ENCODE measurements around the gene FCGR3A. TPM values are rescaled to one million over a fixed set of nuclear protein-coding genes. Genes with fewer than 3 reads are reported as not detected.
"Not testable (repeated sequence)": the region's sequence is repeated elsewhere in the genome, so short reads cannot be mapped to it uniquely, and the experiment has no call there.

FCGR3A gene
- total RNA-seq, 4 donors from 2014 or later = 7.6 to 18.7 (median 10.2) TPM

DNA sequence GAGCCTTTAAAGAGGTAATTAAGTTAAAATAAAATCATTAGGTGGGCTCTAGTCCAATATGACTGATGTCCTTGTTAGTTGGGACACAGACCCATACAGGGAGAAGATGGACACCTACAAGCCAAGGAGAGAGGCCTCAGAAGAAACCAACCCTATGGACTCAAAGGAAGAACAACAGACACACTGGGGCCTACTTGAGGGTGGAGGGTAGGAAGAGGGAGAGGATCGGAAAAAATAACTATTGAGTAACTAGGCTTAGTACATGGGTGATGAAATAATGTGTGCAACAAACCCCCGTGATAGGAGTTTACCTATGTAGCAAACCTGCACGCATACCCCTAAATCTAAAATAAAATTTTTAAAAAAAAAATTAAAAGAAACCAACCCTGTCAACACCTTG, 4.7 kb upstream of the FCGR3A start:
- DNase-seq (ENCODE audit: extremely low spot score); H3K9me3 ChIP-seq; H3K4me3 ChIP-seq; H3K36me3 ChIP-seq; intact Hi-C loops (cut with DNase I); H3K4me1 ChIP-seq: not testable (repeated sequence)
- Histone ChIP-seq H3K27ac (replicated peaks in 1 of 4) (peak overlapping the region in 1 of 4 donors; percentile 22), H3K27me3 (peaks cover 0 to 12% (median 0%) of the 10 kb centered on the region in 4 donors)
- 93% methylated on average over 3 of the region's 3 CpGs for WGBS

- H3K4me3 ChIP-seq; H3K4me1 ChIP-seq; H3K36me3 ChIP-seq; DNase-seq (ENCODE audit: extremely low spot score); intact Hi-C loops (cut with DNase I); H3K9me3 ChIP-seq; H3K27ac ChIP-seq (replicated peaks in 1 of 4): not testable (repeated sequence)
- H3K27me3 ChIP-seq = peaks cover 0 to 14% (median 0%) of the 10 kb centered on the region in 4 donors
- WGBS = 83% methylated on average over 2 of the region's 2 CpGs
Measured at GRCh38 chr1:161553631-161554030, 4.0 kb upstream of the FCGR3A start.

- H3K9me3 ChIP-seq; H3K36me3 ChIP-seq; H3K4me1 ChIP-seq; H3K4me3 ChIP-seq; intact Hi-C loops (cut with DNase I); H3K27ac ChIP-seq (replicated peaks in 1 of 4); DNase-seq (ENCODE audit: extremely low spot score): not testable (repeated sequence)
- H3K27me3 ChIP-seq = peaks cover 0 to 14% (median 0%) of the 10 kb centered on the region in 4 donors
- 64% methylated on average over 4 of the region's 5 CpGs for WGBS
Measured at GRCh38 chr1:161550942-161551341, 1.3 kb upstream of the FCGR3A start.

DNA sequence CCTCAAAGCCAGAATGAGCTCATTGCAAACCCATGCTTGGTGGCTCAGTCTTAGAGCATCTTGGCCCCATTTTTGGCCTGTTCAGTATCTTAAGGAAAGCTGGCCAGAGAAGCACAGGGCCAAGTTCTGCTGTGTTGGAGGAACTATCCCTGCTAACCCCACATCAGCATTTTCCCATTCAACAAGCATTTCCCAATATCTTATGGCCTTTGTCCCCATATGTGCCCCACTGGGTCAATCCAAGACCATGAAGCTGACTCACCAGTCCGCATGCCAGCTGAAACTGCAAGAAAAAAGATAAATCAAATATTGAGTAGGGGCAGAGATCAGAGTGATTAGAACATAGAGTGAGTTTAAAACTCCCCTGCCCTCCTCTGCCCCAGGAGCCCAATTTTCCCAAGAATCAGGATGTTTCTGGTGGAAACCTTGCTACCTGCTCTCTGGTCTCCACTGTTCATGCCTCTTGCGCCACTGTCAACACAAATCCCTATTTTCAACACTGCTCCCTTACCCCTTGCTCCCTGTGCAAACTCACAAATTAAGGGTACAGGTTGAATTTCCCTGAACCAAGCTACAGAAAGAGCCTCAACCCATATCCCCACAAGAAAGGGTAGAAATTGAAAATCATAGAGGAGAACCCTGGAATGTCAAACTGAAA, 740 bp downstream of the FCGR3A start:
- DNase-seq (ENCODE audit: extremely low spot score); H3K4me1 ChIP-seq; H3K9me3 ChIP-seq; H3K36me3 ChIP-seq; H3K27ac ChIP-seq (replicated peaks in 1 of 4); intact Hi-C loops (cut with DNase I); H3K4me3 ChIP-seq: not testable (repeated sequence)
- 93% methylated on average over 1 of the region's 2 CpGs for WGBS
- H3K27me3 ChIP-seq = peaks cover 0 to 14% (median 0%) of the 10 kb centered on the region in 4 donors

DNA sequence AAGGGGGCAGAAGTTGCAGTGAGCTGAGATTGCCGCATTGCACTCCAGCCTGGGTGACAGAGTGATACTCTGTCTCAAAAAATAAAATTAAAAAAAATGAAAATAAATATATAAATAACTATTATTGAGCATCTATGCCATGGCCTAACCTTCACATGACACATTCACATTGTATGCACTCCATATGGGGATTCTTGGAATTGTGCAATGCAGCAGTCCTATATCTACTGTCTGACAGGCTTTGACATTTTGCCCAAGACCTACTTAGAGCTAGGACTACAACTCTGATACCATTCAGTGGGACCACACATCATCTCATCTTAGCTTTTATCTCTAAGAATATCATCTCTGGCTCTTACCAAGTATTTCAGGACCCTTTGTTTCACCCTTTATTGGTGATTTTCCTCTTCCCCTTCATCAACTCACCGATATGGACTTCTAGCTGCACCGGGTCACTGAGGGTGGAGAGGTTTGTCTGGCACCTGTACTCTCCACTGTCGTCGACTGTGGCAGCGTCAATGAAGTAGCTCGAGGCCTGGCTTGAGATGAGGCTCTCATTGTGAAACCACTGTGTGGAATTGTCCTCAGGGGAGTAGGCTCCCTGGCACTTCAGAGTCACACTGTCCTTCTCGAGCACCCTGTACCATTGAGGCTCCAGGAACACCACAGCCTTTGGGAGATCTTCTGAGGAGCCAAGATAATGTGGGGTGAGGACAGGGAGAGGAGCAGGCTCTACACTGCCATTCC, 1.4 kb downstream of the FCGR3A start:
- H3K36me3 ChIP-seq; H3K4me3 ChIP-seq; H3K27ac ChIP-seq (replicated peaks in 1 of 4); DNase-seq (ENCODE audit: extremely low spot score); intact Hi-C loops (cut with DNase I); H3K4me1 ChIP-seq; H3K9me3 ChIP-seq: not testable (repeated sequence)
- WGBS = 100% methylated on average over 4 of the region's 8 CpGs
- H3K27me3 ChIP-seq = peaks cover 0 to 14% (median 0%) of the 10 kb centered on the region in 4 donors

- H3K4me1 ChIP-seq; H3K9me3 ChIP-seq; H3K27ac ChIP-seq (replicated peaks in 1 of 4); H3K4me3 ChIP-seq; H3K36me3 ChIP-seq; intact Hi-C loops (cut with DNase I); DNase-seq (ENCODE audit: extremely low spot score): not testable (repeated sequence)
- H3K27me3 ChIP-seq = peaks cover 0 to 10% (median 0%) of the 10 kb centered on the region in 4 donors
- 79% methylated on average over 10 of the region's 11 CpGs for WGBS
Measured at GRCh38 chr1:161545005-161545731, 4.5 kb downstream of the FCGR3A start.

DNA sequence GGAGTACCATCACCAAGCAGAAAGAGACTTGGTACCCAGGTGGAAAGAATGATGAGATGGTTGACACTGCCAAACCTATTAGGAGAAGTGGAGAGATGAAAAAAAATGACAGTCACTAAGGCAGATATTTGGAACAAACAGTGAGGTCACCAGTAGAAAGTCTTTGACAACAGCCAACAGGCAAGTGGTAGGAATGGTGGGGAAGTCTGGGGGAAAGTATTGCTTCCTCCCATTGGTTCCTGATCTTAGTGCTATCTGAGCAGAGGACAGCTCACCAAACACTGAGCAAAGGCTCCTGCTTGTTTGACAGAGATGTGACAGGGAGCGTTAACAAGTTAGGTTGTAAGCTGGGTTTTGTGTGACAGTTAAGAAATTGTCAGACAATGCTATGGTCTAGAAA, 6.5 kb downstream of the FCGR3A start:
- H3K36me3 ChIP-seq; H3K27me3 ChIP-seq; H3K4me3 ChIP-seq; H3K27ac ChIP-seq (replicated peaks in 1 of 4); intact Hi-C loops (cut with DNase I); H3K9me3 ChIP-seq; DNase-seq (ENCODE audit: extremely low spot score): not testable (repeated sequence)
- WGBS = 90% methylated on average over 1 of the region's 1 CpG
- peaks cover 9 to 11% (median 11%) of the 10 kb centered on the region in 4 donors for H3K4me1 ChIP-seq

DNA sequence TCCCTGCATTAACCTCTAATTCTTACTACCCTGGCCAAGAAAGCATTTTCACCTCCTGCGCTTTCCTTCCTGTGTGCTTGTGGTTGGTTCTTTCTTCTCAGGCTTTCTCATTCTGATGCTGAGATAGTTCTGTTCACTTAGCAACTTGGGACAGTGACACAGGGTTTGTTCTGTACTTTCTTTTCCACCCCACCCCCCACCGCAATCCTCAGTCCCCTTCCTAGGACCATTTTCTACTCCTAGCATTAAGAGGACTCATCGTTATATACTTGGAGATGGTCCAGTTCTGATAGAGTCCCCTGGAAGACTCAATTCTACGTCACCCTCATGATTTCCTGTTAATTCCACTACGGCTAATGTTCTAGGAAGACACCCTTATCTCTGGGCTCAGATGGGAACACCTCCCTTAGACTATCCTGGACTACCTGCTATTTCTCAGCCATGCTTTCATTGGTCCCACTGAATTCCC, 7.5 kb downstream of the FCGR3A start:
- H3K27ac ChIP-seq (replicated peaks in 1 of 4); H3K9me3 ChIP-seq; H3K27me3 ChIP-seq; intact Hi-C loops (cut with DNase I); H3K36me3 ChIP-seq; H3K4me3 ChIP-seq; DNase-seq (ENCODE audit: extremely low spot score): not testable (repeated sequence)
- peaks cover 9 to 11% (median 11%) of the 10 kb centered on the region in 4 donors for H3K4me1 ChIP-seq
- WGBS = 86% methylated on average over 5 of the region's 5 CpGs

DNA sequence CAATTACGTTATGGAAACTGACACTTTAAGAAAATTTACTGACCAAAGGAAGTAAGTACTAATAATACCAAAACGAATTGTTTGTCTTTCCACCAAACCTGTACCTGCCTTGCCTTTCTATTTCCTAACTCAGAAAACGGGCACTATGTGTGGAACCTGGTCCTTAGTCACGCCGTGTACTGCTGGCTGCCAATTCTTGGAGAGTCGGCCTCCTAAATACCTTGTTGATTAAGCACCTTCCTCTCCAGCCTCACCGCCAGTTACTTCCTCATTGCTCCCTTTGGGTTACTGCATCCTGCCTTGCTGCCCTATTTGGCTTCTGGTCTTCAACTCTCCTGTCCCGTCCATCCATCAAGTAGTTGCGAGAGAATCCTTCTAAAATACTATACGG, 9.1 kb downstream of the FCGR3A start:
- H3K27me3 ChIP-seq; H3K9me3 ChIP-seq; intact Hi-C loops (cut with DNase I); DNase-seq (ENCODE audit: extremely low spot score); H3K36me3 ChIP-seq: not testable (repeated sequence)
- Histone ChIP-seq H3K4me1 (peaks cover 9 to 11% (median 11%) of the 10 kb centered on the region in 4 donors), H3K4me3 (peak overlapping the region; percentile 50 to 64 (median 54)), H3K27ac (replicated peaks in 1 of 4) (peak overlapping the region in 3 of 4 donors; percentile 48 to 61 (median 60))
- WGBS = 60% methylated on average over 10 of the region's 10 CpGs
